HepG2 (cell line): ENCODE results near the gene SLC9B2. TPM values are rescaled to one million over a fixed set of nuclear protein-coding genes. Genes with fewer than 3 reads are reported as not detected.

Experiments used
- EHMT2 ChIP-seq: fragments of 200-600 bp; sonication (generic); IDR thresholded peaks from 2 replicates; pipeline ENCODE4 v1.7.0; 2017; ENCODE audit warnings: antibody characterized with exemption, low read depth, low read length, borderline replicate concordance
- FOXP1 ChIP-seq, 2 experiments: fragments of 450-650 bp in 1 of 2; IDR thresholded peaks; 2 replicates each; pipeline ENCODE4 v1.6.1; 2017 to 2018; ENCODE audit warnings: antibody characterized with exemption in 1 of 2
- GABPB1 ChIP-seq: IDR thresholded peaks from 2 replicates; pipeline ENCODE4 v1.6.1; 2016; ENCODE audit warnings: mild to moderate bottlenecking, missing genetic modification reagents, moderate library complexity, missing compliant biosample characterization
- IRX3 ChIP-seq: sonication (generic); formaldehyde crosslinking; IDR thresholded peaks from 2 replicates; pipeline ENCODE4 v1.8.1; 2023; ENCODE audit warnings: mild to moderate bottlenecking, low read depth, missing genetic modification reagents, borderline replicate concordance
- MAFK ChIP-seq, 2 experiments: IDR thresholded peaks in 1 of 2; conservative IDR thresholded peaks in 1 of 2; 2 replicates each; pipeline ENCODE4 v1.6.1; 2011; ENCODE audit warnings: improper control_type of control experiment in 2 of 2, low read length in 2 of 2
- MED13 ChIP-seq: sonication (generic); formaldehyde crosslinking; IDR thresholded peaks from 2 replicates; pipeline ENCODE4 v1.5.0; 2020; ENCODE audit warnings: missing genetic modification reagents
- SOX5 ChIP-seq: IDR thresholded peaks from 2 replicates; pipeline ENCODE4 v1.6.1; 2016; ENCODE audit warnings: borderline replicate concordance
- SRSF1 ChIP-seq: fragments of 200-400 bp; formaldehyde crosslinking; optimal IDR thresholded peaks from 2 replicates; pipeline ENCODE3; 2017; ENCODE audit warnings: mild to moderate bottlenecking, low read depth, low read length, moderate library complexity
- TCF7 ChIP-seq: sonication (generic); IDR thresholded peaks from 2 replicates; pipeline ENCODE4 v1.6.1; 2016; ENCODE audit warnings: antibody characterized with exemption, low read depth
- ZNF788 ChIP-seq: sonication (generic); formaldehyde crosslinking; IDR thresholded peaks from 2 replicates; pipeline ENCODE4 v1.5.0; 2020; ENCODE audit warnings: mild to moderate bottlenecking, missing genetic modification reagents, borderline replicate concordance
- ZNF792 ChIP-seq: IDR thresholded peaks from 2 replicates; pipeline ENCODE4 v1.6.1; 2016
- polyA plus RNA-seq, 8 experiments: library from polyadenylated mRNA; depleted of rRNA in 3 of 8; stranded (reverse) in 7 of 8; unstranded in 1 of 8; fragments of >200 nt; fragmentation: Illumina TruSeq in 4 of 8; extraction: Trizol in 4 of 8; gene quantifications; 2 replicates each; pipeline versions ENCODE4 v1.2.1 to v1.2.3, GENCODE V29; 2011 to 2016; ENCODE audit warnings: low read depth in 4 of 8, missing spikeins in 1 of 8, mixed read lengths in 1 of 8; ENCODE audit not compliant: insufficient read depth in 1 of 8
- total RNA-seq, 5 experiments: library from RNA; depleted of rRNA; stranded (reverse); fragments of >200 nt; fragmentation: Illumina TruSeq; extraction: Trizol; gene quantifications; 2 replicates each; pipeline ENCODE4 v1.2.3, GENCODE V29; 2016; ENCODE audit warnings: low read depth in 1 of 5
- TF ChIP-seq, protein P1 (sequence below): sonication (generic); formaldehyde crosslinking; IDR thresholded peaks from 2 replicates; pipeline ENCODE4 v1.4.0; 2020; ENCODE audit warnings: missing genetic modification reagents
- TF ChIP-seq, protein P2 (sequence below): sonication (generic); formaldehyde crosslinking; IDR thresholded peaks from 2 replicates; pipeline ENCODE4 v1.4.0; 2020; ENCODE audit warnings: missing genetic modification reagents
- TF ChIP-seq, protein P3 (sequence below): sonication (generic); formaldehyde crosslinking; IDR thresholded peaks from 2 replicates; pipeline ENCODE4 v1.5.0; 2020; ENCODE audit warnings: missing genetic modification reagents
- TF ChIP-seq, protein P4 (sequence below): sonication (generic); formaldehyde crosslinking; IDR thresholded peaks from 2 replicates; pipeline ENCODE4 v1.5.1; 2020; ENCODE audit warnings: mild to moderate bottlenecking, missing genetic modification reagents, borderline replicate concordance

Gene SLC9B2
- total and polyA plus RNA-seq, 2 of the 13 experiments (the other 11 are each of a cell fraction or from before 2014, with no cell fraction given): 23.5 to 38.5 TPM

DNA sequence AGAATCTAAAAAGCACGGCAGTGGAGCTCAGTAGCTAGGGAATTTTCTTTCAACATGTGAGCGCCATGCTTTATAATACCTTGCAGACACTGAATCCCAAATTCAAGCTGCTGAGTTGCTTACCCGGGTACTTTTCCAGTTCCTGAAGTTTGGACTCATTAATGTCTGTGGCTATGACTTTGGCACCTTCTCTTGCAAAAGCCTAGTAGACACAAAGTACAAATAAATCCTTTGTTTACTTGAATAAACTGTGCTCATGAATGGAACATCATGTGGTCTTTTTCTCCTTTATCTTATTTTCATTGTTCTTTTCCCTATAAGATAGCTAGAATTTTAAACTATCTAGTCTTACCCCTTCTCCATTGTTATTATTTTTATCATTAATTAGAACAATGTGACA, 18.5 kb upstream of the SLC9B2 start (continued):
- TF ChIP-seq, protein P1, sequence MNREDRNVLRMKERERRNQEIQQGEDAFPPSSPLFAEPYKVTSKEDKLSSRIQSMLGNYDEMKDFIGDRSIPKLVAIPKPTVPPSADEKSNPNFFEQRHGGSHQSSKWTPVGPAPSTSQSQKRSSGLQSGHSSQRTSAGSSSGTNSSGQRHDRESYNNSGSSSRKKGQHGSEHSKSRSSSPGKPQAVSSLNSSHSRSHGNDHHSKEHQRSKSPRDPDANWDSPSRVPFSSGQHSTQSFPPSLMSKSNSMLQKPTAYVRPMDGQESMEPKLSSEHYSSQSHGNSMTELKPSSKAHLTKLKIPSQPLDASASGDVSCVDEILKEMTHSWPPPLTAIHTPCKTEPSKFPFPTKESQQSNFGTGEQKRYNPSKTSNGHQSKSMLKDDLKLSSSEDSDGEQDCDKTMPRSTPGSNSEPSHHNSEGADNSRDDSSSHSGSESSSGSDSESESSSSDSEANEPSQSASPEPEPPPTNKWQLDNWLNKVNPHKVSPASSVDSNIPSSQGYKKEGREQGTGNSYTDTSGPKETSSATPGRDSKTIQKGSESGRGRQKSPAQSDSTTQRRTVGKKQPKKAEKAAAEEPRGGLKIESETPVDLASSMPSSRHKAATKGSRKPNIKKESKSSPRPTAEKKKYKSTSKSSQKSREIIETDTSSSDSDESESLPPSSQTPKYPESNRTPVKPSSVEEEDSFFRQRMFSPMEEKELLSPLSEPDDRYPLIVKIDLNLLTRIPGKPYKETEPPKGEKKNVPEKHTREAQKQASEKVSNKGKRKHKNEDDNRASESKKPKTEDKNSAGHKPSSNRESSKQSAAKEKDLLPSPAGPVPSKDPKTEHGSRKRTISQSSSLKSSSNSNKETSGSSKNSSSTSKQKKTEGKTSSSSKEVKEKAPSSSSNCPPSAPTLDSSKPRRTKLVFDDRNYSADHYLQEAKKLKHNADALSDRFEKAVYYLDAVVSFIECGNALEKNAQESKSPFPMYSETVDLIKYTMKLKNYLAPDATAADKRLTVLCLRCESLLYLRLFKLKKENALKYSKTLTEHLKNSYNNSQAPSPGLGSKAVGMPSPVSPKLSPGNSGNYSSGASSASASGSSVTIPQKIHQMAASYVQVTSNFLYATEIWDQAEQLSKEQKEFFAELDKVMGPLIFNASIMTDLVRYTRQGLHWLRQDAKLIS: no peak
- TF ChIP-seq EHMT2 (no peak), TCF7 (no peak), IRX3 (CRISPR knock-in tag) (no peak), FOXP1 (IDR thresholded peaks at IDR 0.05) (no peak), FOXP1 (CRISPR knock-in tag; IDR thresholded peaks at IDR 0.05) (peak; percentile 55), ZNF792 (CRISPR knock-in tag) (no peak), SRSF1 (no peak), GABPB1 (CRISPR knock-in tag) (no peak), MAFK (conservative IDR thresholded peaks at IDR 0.05 in 1 of 2, IDR thresholded peaks at IDR 0.05 in 1 of 2; ENCODE audit: low read length in 2 of 2) (no peak), MED13 (CRISPR knock-in tag) (no peak), ZNF788 (CRISPR knock-in tag) (no peak), SOX5 (peak; percentile 87)
- TF ChIP-seq, protein P2, sequence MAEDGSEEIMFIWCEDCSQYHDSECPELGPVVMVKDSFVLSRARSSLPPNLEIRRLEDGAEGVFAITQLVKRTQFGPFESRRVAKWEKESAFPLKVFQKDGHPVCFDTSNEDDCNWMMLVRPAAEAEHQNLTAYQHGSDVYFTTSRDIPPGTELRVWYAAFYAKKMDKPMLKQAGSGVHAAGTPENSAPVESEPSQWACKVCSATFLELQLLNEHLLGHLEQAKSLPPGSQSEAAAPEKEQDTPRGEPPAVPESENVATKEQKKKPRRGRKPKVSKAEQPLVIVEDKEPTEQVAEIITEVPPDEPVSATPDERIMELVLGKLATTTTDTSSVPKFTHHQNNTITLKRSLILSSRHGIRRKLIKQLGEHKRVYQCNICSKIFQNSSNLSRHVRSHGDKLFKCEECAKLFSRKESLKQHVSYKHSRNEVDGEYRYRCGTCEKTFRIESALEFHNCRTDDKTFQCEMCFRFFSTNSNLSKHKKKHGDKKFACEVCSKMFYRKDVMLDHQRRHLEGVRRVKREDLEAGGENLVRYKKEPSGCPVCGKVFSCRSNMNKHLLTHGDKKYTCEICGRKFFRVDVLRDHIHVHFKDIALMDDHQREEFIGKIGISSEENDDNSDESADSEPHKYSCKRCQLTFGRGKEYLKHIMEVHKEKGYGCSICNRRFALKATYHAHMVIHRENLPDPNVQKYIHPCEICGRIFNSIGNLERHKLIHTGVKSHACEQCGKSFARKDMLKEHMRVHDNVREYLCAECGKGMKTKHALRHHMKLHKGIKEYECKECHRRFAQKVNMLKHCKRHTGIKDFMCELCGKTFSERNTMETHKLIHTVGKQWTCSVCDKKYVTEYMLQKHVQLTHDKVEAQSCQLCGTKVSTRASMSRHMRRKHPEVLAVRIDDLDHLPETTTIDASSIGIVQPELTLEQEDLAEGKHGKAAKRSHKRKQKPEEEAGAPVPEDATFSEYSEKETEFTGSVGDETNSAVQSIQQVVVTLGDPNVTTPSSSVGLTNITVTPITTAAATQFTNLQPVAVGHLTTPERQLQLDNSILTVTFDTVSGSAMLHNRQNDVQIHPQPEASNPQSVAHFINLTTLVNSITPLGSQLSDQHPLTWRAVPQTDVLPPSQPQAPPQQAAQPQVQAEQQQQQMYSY (CRISPR knock-in tag): no peak
- TF ChIP-seq, protein P3, sequence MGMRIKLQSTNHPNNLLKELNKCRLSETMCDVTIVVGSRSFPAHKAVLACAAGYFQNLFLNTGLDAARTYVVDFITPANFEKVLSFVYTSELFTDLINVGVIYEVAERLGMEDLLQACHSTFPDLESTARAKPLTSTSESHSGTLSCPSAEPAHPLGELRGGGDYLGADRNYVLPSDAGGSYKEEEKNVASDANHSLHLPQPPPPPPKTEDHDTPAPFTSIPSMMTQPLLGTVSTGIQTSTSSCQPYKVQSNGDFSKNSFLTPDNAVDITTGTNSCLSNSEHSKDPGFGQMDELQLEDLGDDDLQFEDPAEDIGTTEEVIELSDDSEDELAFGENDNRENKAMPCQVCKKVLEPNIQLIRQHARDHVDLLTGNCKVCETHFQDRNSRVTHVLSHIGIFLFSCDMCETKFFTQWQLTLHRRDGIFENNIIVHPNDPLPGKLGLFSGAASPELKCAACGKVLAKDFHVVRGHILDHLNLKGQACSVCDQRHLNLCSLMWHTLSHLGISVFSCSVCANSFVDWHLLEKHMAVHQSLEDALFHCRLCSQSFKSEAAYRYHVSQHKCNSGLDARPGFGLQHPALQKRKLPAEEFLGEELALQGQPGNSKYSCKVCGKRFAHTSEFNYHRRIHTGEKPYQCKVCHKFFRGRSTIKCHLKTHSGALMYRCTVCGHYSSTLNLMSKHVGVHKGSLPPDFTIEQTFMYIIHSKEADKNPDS (CRISPR knock-in tag): no peak
- TF ChIP-seq, protein P4, sequence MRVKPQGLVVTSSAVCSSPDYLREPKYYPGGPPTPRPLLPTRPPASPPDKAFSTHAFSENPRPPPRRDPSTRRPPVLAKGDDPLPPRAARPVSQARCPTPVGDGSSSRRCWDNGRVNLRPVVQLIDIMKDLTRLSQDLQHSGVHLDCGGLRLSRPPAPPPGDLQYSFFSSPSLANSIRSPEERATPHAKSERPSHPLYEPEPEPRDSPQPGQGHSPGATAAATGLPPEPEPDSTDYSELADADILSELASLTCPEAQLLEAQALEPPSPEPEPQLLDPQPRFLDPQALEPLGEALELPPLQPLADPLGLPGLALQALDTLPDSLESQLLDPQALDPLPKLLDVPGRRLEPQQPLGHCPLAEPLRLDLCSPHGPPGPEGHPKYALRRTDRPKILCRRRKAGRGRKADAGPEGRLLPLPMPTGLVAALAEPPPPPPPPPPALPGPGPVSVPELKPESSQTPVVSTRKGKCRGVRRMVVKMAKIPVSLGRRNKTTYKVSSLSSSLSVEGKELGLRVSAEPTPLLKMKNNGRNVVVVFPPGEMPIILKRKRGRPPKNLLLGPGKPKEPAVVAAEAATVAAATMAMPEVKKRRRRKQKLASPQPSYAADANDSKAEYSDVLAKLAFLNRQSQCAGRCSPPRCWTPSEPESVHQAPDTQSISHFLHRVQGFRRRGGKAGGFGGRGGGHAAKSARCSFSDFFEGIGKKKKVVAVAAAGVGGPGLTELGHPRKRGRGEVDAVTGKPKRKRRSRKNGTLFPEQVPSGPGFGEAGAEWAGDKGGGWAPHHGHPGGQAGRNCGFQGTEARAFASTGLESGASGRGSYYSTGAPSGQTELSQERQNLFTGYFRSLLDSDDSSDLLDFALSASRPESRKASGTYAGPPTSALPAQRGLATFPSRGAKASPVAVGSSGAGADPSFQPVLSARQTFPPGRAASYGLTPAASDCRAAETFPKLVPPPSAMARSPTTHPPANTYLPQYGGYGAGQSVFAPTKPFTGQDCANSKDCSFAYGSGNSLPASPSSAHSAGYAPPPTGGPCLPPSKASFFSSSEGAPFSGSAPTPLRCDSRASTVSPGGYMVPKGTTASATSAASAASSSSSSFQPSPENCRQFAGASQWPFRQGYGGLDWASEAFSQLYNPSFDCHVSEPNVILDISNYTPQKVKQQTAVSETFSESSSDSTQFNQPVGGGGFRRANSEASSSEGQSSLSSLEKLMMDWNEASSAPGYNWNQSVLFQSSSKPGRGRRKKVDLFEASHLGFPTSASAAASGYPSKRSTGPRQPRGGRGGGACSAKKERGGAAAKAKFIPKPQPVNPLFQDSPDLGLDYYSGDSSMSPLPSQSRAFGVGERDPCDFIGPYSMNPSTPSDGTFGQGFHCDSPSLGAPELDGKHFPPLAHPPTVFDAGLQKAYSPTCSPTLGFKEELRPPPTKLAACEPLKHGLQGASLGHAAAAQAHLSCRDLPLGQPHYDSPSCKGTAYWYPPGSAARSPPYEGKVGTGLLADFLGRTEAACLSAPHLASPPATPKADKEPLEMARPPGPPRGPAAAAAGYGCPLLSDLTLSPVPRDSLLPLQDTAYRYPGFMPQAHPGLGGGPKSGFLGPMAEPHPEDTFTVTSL: no peak
